ENCODE measurements around the gene CWC27.
"Not testable (repeated sequence)": the region's sequence is repeated elsewhere in the genome, so short reads cannot be mapped to it uniquely, and the experiment has no call there.

Gene CWC27

GRCh38 chr5:64800926-64801325 is 32.2 kb downstream of the CWC27 start:
- no peaks in the 10 kb centered on the region for H3K9me3 ChIP-seq (ENCODE audit: control extremely low read depth in 1 of 5, control insufficient read depth in 4 of 5, insufficient read depth in 2 of 5, low read depth in 1 of 5, low read length in 4 of 5)
- POLR2A ChIA-PET: no interaction called here
- WGBS (ENCODE audit: insufficient coverage): no CpG with 5 or more reads among the region's 2 CpGs
- H3K27me3 ChIP-seq (replicated peaks in 2 of 5; ENCODE audit: control insufficient read depth in 4 of 5, insufficient read depth in 5 of 5, low read length in 4 of 5): no peaks in the 10 kb centered on the region
- no peak overlapping the region for H3K27ac ChIP-seq (ENCODE audit: insufficient read depth in 1 of 2, low read depth in 1 of 2, low read length in 2 of 2, poor library complexity in 1 of 2, severe bottlenecking in 2 of 2)
- CTCF ChIA-PET: no interaction called here
- peaks cover 6 to 21% (median 12%) of the 10 kb centered on the region in 4 experiments for H3K36me3 ChIP-seq (ENCODE audit: control insufficient read depth in 4 of 4, insufficient read depth in 4 of 4, low read length in 3 of 4)
- H3K4me1 ChIP-seq (ENCODE audit: control extremely low read depth in 1 of 4, control insufficient read depth in 4 of 4, insufficient read depth in 4 of 4, low read length in 3 of 4): no peaks in the 10 kb centered on the region
- DNase-seq: no peak
- H3K4me3 ChIP-seq (ENCODE audit: control insufficient read depth in 1 of 7, extremely low read depth in 1 of 7, insufficient read depth in 4 of 7, low read depth in 2 of 7, low read length in 6 of 7): no peak overlapping the region

DNA sequence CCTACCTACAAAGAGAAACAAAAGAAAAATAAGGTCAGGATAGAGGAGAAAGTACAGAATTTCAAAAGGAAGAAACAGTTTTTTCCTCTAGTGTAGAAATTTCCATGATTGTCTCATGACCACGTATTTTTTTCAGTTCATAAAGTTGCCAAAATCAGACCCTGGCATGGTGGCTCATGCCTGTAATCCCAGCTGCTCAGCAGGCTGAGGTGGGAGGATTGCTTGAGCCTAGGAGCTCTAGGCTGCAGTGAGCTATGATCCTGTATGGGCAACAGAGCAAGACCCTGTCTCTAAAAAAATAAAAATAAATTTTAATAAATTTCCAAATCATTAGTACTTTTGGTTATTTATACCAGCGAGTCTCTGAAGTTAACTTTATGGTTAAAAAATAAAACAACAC is 37.8 kb downstream of the CWC27 start:
- no peak for DNase-seq
- ChIA-PET POLR2A (no interaction called here), CTCF (interaction anchor here (0.6 kb wide), 1 partner anchor 126 kb away, joined by 3 read pairs; no protein-coding TSS in a partner anchor)
- H3K4me1 ChIP-seq (ENCODE audit: control extremely low read depth in 1 of 4, control insufficient read depth in 4 of 4, insufficient read depth in 4 of 4, low read length in 3 of 4): no peaks in the 10 kb centered on the region
- H3K27me3 ChIP-seq (replicated peaks in 2 of 5; ENCODE audit: control insufficient read depth in 4 of 5, insufficient read depth in 5 of 5, low read length in 4 of 5): no peaks in the 10 kb centered on the region
- H3K9me3 ChIP-seq (ENCODE audit: control extremely low read depth in 1 of 5, control insufficient read depth in 4 of 5, insufficient read depth in 2 of 5, low read depth in 1 of 5, low read length in 4 of 5): no peaks in the 10 kb centered on the region
- no peak overlapping the region for H3K27ac ChIP-seq (ENCODE audit: insufficient read depth in 1 of 2, low read depth in 1 of 2, low read length in 2 of 2, poor library complexity in 1 of 2, severe bottlenecking in 2 of 2)
- peaks cover 3 to 23% (median 11%) of the 10 kb centered on the region in 4 experiments for H3K36me3 ChIP-seq (ENCODE audit: control insufficient read depth in 4 of 4, insufficient read depth in 4 of 4, low read length in 3 of 4)
- WGBS (ENCODE audit: insufficient coverage): 89% methylated on average over 1 of the region's 2 CpGs
- no peak overlapping the region for H3K4me3 ChIP-seq (ENCODE audit: control insufficient read depth in 1 of 7, extremely low read depth in 1 of 7, insufficient read depth in 4 of 7, low read depth in 2 of 7, low read length in 6 of 7)

- H3K27me3 ChIP-seq (replicated peaks in 2 of 5; ENCODE audit: control insufficient read depth in 4 of 5, insufficient read depth in 5 of 5, low read length in 4 of 5): no peaks in the 10 kb centered on the region
- POLR2A ChIA-PET: no interaction called here
- 100% methylated on average over 3 of the region's 5 CpGs for WGBS (ENCODE audit: insufficient coverage)
- DNase-seq: no peak
- H3K27ac ChIP-seq (ENCODE audit: insufficient read depth in 1 of 2, low read depth in 1 of 2, low read length in 2 of 2, poor library complexity in 1 of 2, severe bottlenecking in 2 of 2): peak overlapping the region in 1 of 2 experiments; percentile 16
- CTCF ChIA-PET: interaction anchor here (0.5 to 1.0 kb wide), 2 partner anchors 11 to 247 kb away, joined by 3 read pairs; no protein-coding TSS in a partner anchor
- H3K36me3 ChIP-seq (ENCODE audit: control insufficient read depth in 4 of 4, insufficient read depth in 4 of 4, low read length in 3 of 4): peaks cover 3 to 19% (median 7%) of the 10 kb centered on the region in 4 experiments
- H3K4me1 ChIP-seq (ENCODE audit: control extremely low read depth in 1 of 4, control insufficient read depth in 4 of 4, insufficient read depth in 4 of 4, low read length in 3 of 4): no peaks in the 10 kb centered on the region
- H3K4me3 ChIP-seq (ENCODE audit: control insufficient read depth in 1 of 7, extremely low read depth in 1 of 7, insufficient read depth in 4 of 7, low read depth in 2 of 7, low read length in 6 of 7): no peak overlapping the region
- no peaks in the 10 kb centered on the region for H3K9me3 ChIP-seq (ENCODE audit: control extremely low read depth in 1 of 5, control insufficient read depth in 4 of 5, insufficient read depth in 2 of 5, low read depth in 1 of 5, low read length in 4 of 5)
Measured at GRCh38 chr5:64807520-64807919, 38.8 kb downstream of the CWC27 start.

- WGBS (ENCODE audit: insufficient coverage): no CpG with 5 or more reads among the region's 1 CpG
- no peaks in the 10 kb centered on the region for H3K27me3 ChIP-seq (replicated peaks in 2 of 5; ENCODE audit: control insufficient read depth in 4 of 5, insufficient read depth in 5 of 5, low read length in 4 of 5)
- no peaks in the 10 kb centered on the region for H3K4me1 ChIP-seq (ENCODE audit: control extremely low read depth in 1 of 4, control insufficient read depth in 4 of 4, insufficient read depth in 4 of 4, low read length in 3 of 4)
- ChIA-PET CTCF (interaction anchor here (0.5 to 4.7 kb wide), 9 partner anchors 8 to 752 kb away, joined by 3 to 37 read pairs (median 3); partner anchors contain the start of genes ADAMTS6, CENPK and PPWD1), POLR2A (no interaction called here)
- H3K27ac ChIP-seq (ENCODE audit: insufficient read depth in 1 of 2, low read depth in 1 of 2, low read length in 2 of 2, poor library complexity in 1 of 2, severe bottlenecking in 2 of 2): no peak overlapping the region
- H3K36me3 ChIP-seq (ENCODE audit: control insufficient read depth in 4 of 4, insufficient read depth in 4 of 4, low read length in 3 of 4): peaks cover 0 to 9% (median 5%) of the 10 kb centered on the region in 4 experiments
- H3K9me3 ChIP-seq (ENCODE audit: control extremely low read depth in 1 of 5, control insufficient read depth in 4 of 5, insufficient read depth in 2 of 5, low read depth in 1 of 5, low read length in 4 of 5): no peaks in the 10 kb centered on the region
- H3K4me3 ChIP-seq (ENCODE audit: control insufficient read depth in 1 of 7, extremely low read depth in 1 of 7, insufficient read depth in 4 of 7, low read depth in 2 of 7, low read length in 6 of 7): no peak overlapping the region
- DNase-seq: peak; percentile 50 to 77 (median 72)
Measured at GRCh38 chr5:64811050-64811640, 42.4 kb downstream of the CWC27 start.

GRCh38 chr5:64814073-64814472 is 45.3 kb downstream of the CWC27 start:
- no peak overlapping the region for H3K4me3 ChIP-seq (ENCODE audit: control insufficient read depth in 1 of 7, extremely low read depth in 1 of 7, insufficient read depth in 4 of 7, low read depth in 2 of 7, low read length in 6 of 7)
- no peaks in the 10 kb centered on the region for H3K4me1 ChIP-seq (ENCODE audit: control extremely low read depth in 1 of 4, control insufficient read depth in 4 of 4, insufficient read depth in 4 of 4, low read length in 3 of 4)
- H3K27ac ChIP-seq (ENCODE audit: insufficient read depth in 1 of 2, low read depth in 1 of 2, low read length in 2 of 2, poor library complexity in 1 of 2, severe bottlenecking in 2 of 2): no peak overlapping the region
- no peaks in the 10 kb centered on the region for H3K27me3 ChIP-seq (replicated peaks in 2 of 5; ENCODE audit: control insufficient read depth in 4 of 5, insufficient read depth in 5 of 5, low read length in 4 of 5)
- WGBS (ENCODE audit: insufficient coverage): 100% methylated on average over 1 of the region's 2 CpGs
- no peak for DNase-seq
- no peaks in the 10 kb centered on the region for H3K9me3 ChIP-seq (ENCODE audit: control extremely low read depth in 1 of 5, control insufficient read depth in 4 of 5, insufficient read depth in 2 of 5, low read depth in 1 of 5, low read length in 4 of 5)
- ChIA-PET CTCF (interaction anchor here (0.6 to 4.7 kb wide), 2 partner anchors 669 to 846 kb away, joined by 3 to 37 read pairs; no protein-coding TSS in a partner anchor), POLR2A (no interaction called here)
- H3K36me3 ChIP-seq (ENCODE audit: control insufficient read depth in 4 of 4, insufficient read depth in 4 of 4, low read length in 3 of 4): peaks cover 0 to 3% (median 2%) of the 10 kb centered on the region in 4 experiments

GRCh38 chr5:64818245-64818644 is 49.5 kb downstream of the CWC27 start:
- WGBS (ENCODE audit: insufficient coverage): 100% methylated on average over 1 of the region's 3 CpGs
- Histone ChIP-seq H3K4me3 (ENCODE audit: control insufficient read depth in 1 of 7, extremely low read depth in 1 of 7, insufficient read depth in 4 of 7, low read depth in 2 of 7, low read length in 6 of 7) (no peak overlapping the region), H3K36me3 (ENCODE audit: control insufficient read depth in 4 of 4, insufficient read depth in 4 of 4, low read length in 3 of 4) (peaks cover 0 to 3% (median 2%) of the 10 kb centered on the region in 4 experiments), H3K27ac (ENCODE audit: insufficient read depth in 1 of 2, low read depth in 1 of 2, low read length in 2 of 2, poor library complexity in 1 of 2, severe bottlenecking in 2 of 2) (no peak overlapping the region), H3K9me3 (ENCODE audit: control extremely low read depth in 1 of 5, control insufficient read depth in 4 of 5, insufficient read depth in 2 of 5, low read depth in 1 of 5, low read length in 4 of 5) (no peaks in the 10 kb centered on the region), H3K27me3 (replicated peaks in 2 of 5; ENCODE audit: control insufficient read depth in 4 of 5, insufficient read depth in 5 of 5, low read length in 4 of 5) (no peaks in the 10 kb centered on the region), H3K4me1 (ENCODE audit: control extremely low read depth in 1 of 4, control insufficient read depth in 4 of 4, insufficient read depth in 4 of 4, low read length in 3 of 4) (peaks cover 0 to 3% (median 1%) of the 10 kb centered on the region in 4 experiments)
- ChIA-PET CTCF (interaction anchor here (1.4 to 1.5 kb wide), 2 partner anchors 8 to 11 kb away, joined by 3 read pairs; no protein-coding TSS in a partner anchor), POLR2A (no interaction called here)
- DNase-seq: no peak

DNA sequence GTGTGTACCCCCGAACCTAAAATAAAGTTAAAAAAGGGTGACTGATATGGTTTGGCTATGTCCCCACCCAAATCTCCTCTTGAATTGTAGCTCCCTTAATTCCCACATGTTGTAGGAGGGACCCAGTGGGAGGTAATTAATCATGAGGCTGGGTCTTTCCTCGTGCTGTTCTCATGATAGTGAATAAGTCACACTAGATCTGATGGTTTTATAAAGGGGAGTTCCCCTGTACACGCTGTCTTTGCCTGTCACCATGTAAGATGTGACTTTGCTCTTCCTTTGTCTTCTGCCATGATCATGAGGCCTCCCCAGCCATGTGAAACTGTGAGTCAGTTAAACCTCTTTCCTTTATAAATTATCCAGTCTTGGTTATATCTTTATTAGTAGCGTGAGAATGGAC is 50.6 kb downstream of the CWC27 start:
- H3K9me3 ChIP-seq (ENCODE audit: control extremely low read depth in 1 of 5, control insufficient read depth in 4 of 5, insufficient read depth in 2 of 5, low read depth in 1 of 5, low read length in 4 of 5); POLR2A ChIA-PET; H3K4me1 ChIP-seq (ENCODE audit: control extremely low read depth in 1 of 4, control insufficient read depth in 4 of 4, insufficient read depth in 4 of 4, low read length in 3 of 4); H3K27ac ChIP-seq (ENCODE audit: insufficient read depth in 1 of 2, low read depth in 1 of 2, low read length in 2 of 2, poor library complexity in 1 of 2, severe bottlenecking in 2 of 2); H3K27me3 ChIP-seq (replicated peaks in 2 of 5; ENCODE audit: control insufficient read depth in 4 of 5, insufficient read depth in 5 of 5, low read length in 4 of 5); H3K36me3 ChIP-seq (ENCODE audit: control insufficient read depth in 4 of 4, insufficient read depth in 4 of 4, low read length in 3 of 4); H3K4me3 ChIP-seq (ENCODE audit: control insufficient read depth in 1 of 7, extremely low read depth in 1 of 7, insufficient read depth in 4 of 7, low read depth in 2 of 7, low read length in 6 of 7); DNase-seq: not testable (repeated sequence)
- CTCF ChIA-PET: interaction anchor here (1.0 to 1.5 kb wide), 3 partner anchors 9 to 607 kb away, joined by 3 read pairs; no protein-coding TSS in a partner anchor
- WGBS (ENCODE audit: insufficient coverage): 100% methylated on average over 1 of the region's 4 CpGs
